ENCODE data around the gene NDRG4. TPM values are rescaled to one million over a fixed set of nuclear protein-coding genes. Genes with fewer than 3 reads are reported as not detected.

Gene NDRG4
- total RNA-seq, 2 donors from 2014 or later, result 81.9 to 95.9 TPM

DNA sequence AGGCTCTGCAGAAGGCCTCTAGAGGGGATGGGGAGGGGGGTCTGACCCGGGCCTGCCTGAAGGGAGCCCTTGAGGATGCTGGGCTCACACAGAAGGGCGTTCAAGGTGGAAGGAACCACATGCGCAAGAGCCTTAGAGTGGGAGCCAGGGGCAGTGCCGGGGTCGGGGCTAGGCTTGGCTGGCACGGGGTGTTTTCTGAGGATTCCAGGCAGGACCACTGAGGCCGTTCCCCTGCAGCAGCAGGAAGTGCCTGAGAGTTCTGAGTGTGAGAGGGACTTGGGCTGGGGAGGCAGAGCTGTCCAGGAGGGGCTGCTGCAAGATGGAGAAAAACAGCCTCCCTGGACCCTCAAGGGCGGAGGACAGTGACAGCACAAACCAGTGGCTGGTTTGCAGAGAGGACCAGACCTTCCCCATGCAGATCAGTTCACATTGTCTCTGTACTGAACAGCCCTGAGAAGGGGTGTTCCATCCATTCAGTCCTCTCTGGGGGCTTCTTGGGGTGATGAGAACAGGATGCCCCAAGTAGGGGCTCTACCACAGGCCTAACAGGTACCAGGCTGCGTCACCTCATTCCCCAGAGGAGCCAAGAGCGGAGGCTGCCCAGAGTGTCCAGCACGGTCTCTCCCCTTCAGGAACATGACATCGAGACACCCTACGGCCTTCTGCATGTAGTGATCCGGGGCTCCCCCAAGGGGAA is 3.4 kb downstream of the NDRG4 start:
- Mint-ChIP-seq H3K36me3 (ENCODE audit: low read depth) (peaks cover 15% of the 10 kb centered on the region), H3K27ac (no peak overlapping the region), H3K4me1 (peaks cover 4% of the 10 kb centered on the region), H3K27me3 (ENCODE audit: insufficient read depth) (no peaks in the 10 kb centered on the region), H3K9me3 (no peaks in the 10 kb centered on the region), H3K4me3 (no peak overlapping the region)
- no peak overlapping the region for H3K4me3 ChIP-seq (ENCODE audit: low read length)
- peak; percentile 38 for DNase-seq
- WGBS, 2 experiments (ENCODE audit: insufficient coverage in 1 of 2, insufficient read length in 1 of 2), result 92 to 93% methylated on average over 9 to 14 of the region's 14 CpGs
- H3K4me1 ChIP-seq (ENCODE audit: control insufficient read depth, insufficient read depth, low read length), result no peaks in the 10 kb centered on the region
- no peak overlapping the region for H3K9ac ChIP-seq (ENCODE audit: extremely low read depth, low read length, poor library complexity, severe bottlenecking)
- H3K27me3 ChIP-seq (ENCODE audit: control insufficient read depth, insufficient read depth, low read length, poor library complexity, severe bottlenecking), result no peaks in the 10 kb centered on the region
- TF ChIP-seq, protein P1, sequence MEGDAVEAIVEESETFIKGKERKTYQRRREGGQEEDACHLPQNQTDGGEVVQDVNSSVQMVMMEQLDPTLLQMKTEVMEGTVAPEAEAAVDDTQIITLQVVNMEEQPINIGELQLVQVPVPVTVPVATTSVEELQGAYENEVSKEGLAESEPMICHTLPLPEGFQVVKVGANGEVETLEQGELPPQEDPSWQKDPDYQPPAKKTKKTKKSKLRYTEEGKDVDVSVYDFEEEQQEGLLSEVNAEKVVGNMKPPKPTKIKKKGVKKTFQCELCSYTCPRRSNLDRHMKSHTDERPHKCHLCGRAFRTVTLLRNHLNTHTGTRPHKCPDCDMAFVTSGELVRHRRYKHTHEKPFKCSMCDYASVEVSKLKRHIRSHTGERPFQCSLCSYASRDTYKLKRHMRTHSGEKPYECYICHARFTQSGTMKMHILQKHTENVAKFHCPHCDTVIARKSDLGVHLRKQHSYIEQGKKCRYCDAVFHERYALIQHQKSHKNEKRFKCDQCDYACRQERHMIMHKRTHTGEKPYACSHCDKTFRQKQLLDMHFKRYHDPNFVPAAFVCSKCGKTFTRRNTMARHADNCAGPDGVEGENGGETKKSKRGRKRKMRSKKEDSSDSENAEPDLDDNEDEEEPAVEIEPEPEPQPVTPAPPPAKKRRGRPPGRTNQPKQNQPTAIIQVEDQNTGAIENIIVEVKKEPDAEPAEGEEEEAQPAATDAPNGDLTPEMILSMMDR (conservative IDR thresholded peaks at IDR 0.05), result no peak
- H3K27ac ChIP-seq (ENCODE audit: low read depth, low read length), result no peak overlapping the region
- H3K36me3 ChIP-seq (ENCODE audit: control insufficient read depth, insufficient read depth, low read length), result peaks cover 24% of the 10 kb centered on the region
- no peaks in the 10 kb centered on the region for H3K9me3 ChIP-seq (ENCODE audit: control insufficient read depth, low read length)

- no peaks in the 10 kb centered on the region for H3K27me3 ChIP-seq (ENCODE audit: control insufficient read depth, insufficient read depth, low read length, poor library complexity, severe bottlenecking)
- peaks cover 15% of the 10 kb centered on the region for H3K36me3 Mint-ChIP-seq (ENCODE audit: low read depth)
- no peak overlapping the region for H3K4me3 Mint-ChIP-seq
- no peak overlapping the region for H3K9ac ChIP-seq (ENCODE audit: extremely low read depth, low read length, poor library complexity, severe bottlenecking)
- H3K27ac Mint-ChIP-seq, result no peak overlapping the region
- TF ChIP-seq, protein P1 (conservative IDR thresholded peaks at IDR 0.05), result no peak
- no peaks in the 10 kb centered on the region for H3K4me1 ChIP-seq (ENCODE audit: control insufficient read depth, insufficient read depth, low read length)
- 94 to 95% methylated on average over 9 to 21 of the region's 21 CpGs for WGBS, 2 experiments (ENCODE audit: insufficient coverage in 1 of 2, insufficient read length in 1 of 2)
- DNase-seq, result peak; percentile 36
- H3K4me1 Mint-ChIP-seq, result peaks cover 4% of the 10 kb centered on the region
- H3K4me3 ChIP-seq (ENCODE audit: low read length), result no peak overlapping the region
- no peaks in the 10 kb centered on the region for H3K9me3 ChIP-seq (ENCODE audit: control insufficient read depth, low read length)
- no peaks in the 10 kb centered on the region for H3K9me3 Mint-ChIP-seq
- H3K27me3 Mint-ChIP-seq (ENCODE audit: insufficient read depth), result no peaks in the 10 kb centered on the region
- no peak overlapping the region for H3K27ac ChIP-seq (ENCODE audit: low read depth, low read length)
- peaks cover 24% of the 10 kb centered on the region for H3K36me3 ChIP-seq (ENCODE audit: control insufficient read depth, insufficient read depth, low read length)
These were observed 4.1 kb downstream of the NDRG4 start for GRCh38 chr16:58503863-58504688.

DNA sequence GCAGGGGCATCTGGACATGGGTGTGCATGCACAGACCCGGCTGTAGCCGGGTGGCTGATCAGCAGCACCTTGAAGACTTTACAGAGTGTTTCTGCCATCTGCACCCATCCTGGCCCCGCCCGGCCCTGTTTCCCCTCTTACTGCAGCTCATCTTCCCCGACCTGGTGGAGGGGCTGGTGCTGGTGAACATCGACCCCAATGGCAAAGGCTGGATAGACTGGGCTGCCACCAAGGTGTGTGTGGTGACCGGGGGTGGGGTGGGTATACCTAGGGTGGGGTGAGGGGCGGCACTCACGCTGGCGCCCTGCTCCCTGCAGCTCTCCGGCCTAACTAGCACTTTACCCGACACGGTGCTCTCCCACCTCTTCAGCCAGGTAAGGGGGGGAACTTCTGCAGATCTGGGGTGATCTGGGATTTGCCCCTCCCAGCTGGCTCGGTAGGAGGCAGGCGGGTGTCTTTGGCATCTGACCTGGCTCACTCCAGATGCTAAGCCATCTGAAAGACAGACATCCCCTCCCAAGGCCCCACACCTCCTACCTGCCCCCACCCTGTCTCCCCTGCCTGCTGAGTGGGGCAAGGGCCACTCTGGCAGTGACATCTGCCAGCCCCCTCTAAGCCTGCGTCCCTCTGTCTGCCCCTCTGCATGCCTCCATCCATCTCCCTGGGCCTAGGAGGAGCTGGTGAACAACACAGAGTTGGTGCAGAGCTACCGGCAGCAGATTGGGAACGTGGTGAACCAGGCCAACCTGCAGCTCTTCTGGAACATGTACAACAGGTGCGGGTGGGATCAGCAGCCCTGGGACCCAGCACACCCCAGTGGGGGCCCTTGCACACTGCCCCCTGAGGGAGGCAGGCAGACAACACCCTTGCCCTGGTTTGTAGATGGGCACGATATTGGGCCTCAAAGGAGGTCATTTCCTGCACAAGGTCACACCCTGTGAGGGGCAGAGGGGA is 6.6 kb downstream of the NDRG4 start:
- Histone ChIP-seq H3K4me1 (ENCODE audit: control insufficient read depth, insufficient read depth, low read length) (no peaks in the 10 kb centered on the region), H3K9me3 (ENCODE audit: control insufficient read depth, low read length) (no peaks in the 10 kb centered on the region), H3K36me3 (ENCODE audit: control insufficient read depth, insufficient read depth, low read length) (peaks cover 45% of the 10 kb centered on the region), H3K27me3 (ENCODE audit: control insufficient read depth, insufficient read depth, low read length, poor library complexity, severe bottlenecking) (no peaks in the 10 kb centered on the region), H3K27ac (ENCODE audit: low read depth, low read length) (no peak overlapping the region), H3K4me3 (ENCODE audit: low read length) (no peak overlapping the region), H3K9ac (ENCODE audit: extremely low read depth, low read length, poor library complexity, severe bottlenecking) (no peak overlapping the region)
- 88 to 94% methylated on average over 6 to 20 of the region's 20 CpGs for WGBS, 2 experiments (ENCODE audit: insufficient coverage in 1 of 2, insufficient read length in 1 of 2)
- no peak overlapping the region for H3K27ac Mint-ChIP-seq
- H3K4me1 Mint-ChIP-seq, result peaks cover 2% of the 10 kb centered on the region
- H3K9me3 Mint-ChIP-seq, result no peaks in the 10 kb centered on the region
- DNase-seq, result peak; percentile 40
- no peaks in the 10 kb centered on the region for H3K27me3 Mint-ChIP-seq (ENCODE audit: insufficient read depth)
- TF ChIP-seq, protein P1 (conservative IDR thresholded peaks at IDR 0.05), result no peak
- no peak overlapping the region for H3K4me3 Mint-ChIP-seq
- H3K36me3 Mint-ChIP-seq (ENCODE audit: low read depth), result peaks cover 23% of the 10 kb centered on the region
